BLaER1 treated with 17β-estradiol and CSF1 and Interleukin-3, amounts not matched to agents 10 nM and 100 nM (cell line): Measurements from ENCODE around the gene PHACTR3.

Experiments
- H3K27ac ChIP-seq, 11 experiments: shearing (Covaris generic); formaldehyde crosslinking; 2 replicates each; pipeline ENCODE4 v1.8.1; 2022
- H3K27me3 ChIP-seq, 11 experiments: shearing (Covaris generic); formaldehyde crosslinking; 2 replicates each; pipeline ENCODE4 v1.8.1; 2022
- H3K36me3 ChIP-seq, 11 experiments: shearing (Covaris generic); formaldehyde crosslinking; 2 replicates each; pipeline ENCODE4 v1.8.1; 2022
- H3K4me1 ChIP-seq, 10 experiments: shearing (Covaris generic); formaldehyde crosslinking; 2 replicates each; pipeline ENCODE4 v1.8.1; 2022
- H3K4me2 ChIP-seq, 11 experiments: shearing (Covaris generic); formaldehyde crosslinking; 2 replicates each; pipeline ENCODE4 v1.8.1; 2022
- H3K4me3 ChIP-seq, 10 experiments: shearing (Covaris generic); formaldehyde crosslinking; 2 replicates each; pipeline ENCODE4 v1.8.1; 2022
- H3K9ac ChIP-seq, 11 experiments: shearing (Covaris generic); formaldehyde crosslinking; 2 replicates each; pipeline ENCODE4 v1.8.1; 2022
- H3K9me3 ChIP-seq, 11 experiments: shearing (Covaris generic); formaldehyde crosslinking; replicated peaks in 1 of 11; 2 replicates each; pipeline ENCODE4 v1.8.1; 2022
- H4K20me1 ChIP-seq, 11 experiments: shearing (Covaris generic); formaldehyde crosslinking; 2 replicates each; pipeline ENCODE4 v1.8.1; 2022
- Cebpa-rat ChIP-seq, 11 experiments: shearing (Covaris generic); IDR thresholded peaks; 2 replicates each; pipeline ENCODE4 v1.8.1; 2022

Gene PHACTR3

GRCh38 chr20:59581993-59582679 lies 22.2 kb upstream of the PHACTR3 start:
- peak overlapping the region; percentile 80 to 99 (median 93) for H3K4me2 ChIP-seq

GRCh38 chr20:59583428-59584277 lies 20.7 kb upstream of the PHACTR3 start:
- Histone ChIP-seq H3K36me3 (peaks cover 0 to 66% (median 5%) of the 10 kb centered on the region in 11 experiments; a peak in 6 of 22 replicates), H3K27me3 (peaks cover 0 to 100% (median 0%) of the 10 kb centered on the region in 11 experiments; a peak in 5 of 22 replicates), H3K4me2 (peak overlapping the region; percentile 80 to 99 (median 93))

More at GRCh38 chr20:59581993-59582679, 22.2 kb upstream of the PHACTR3 start:
- peak overlapping the region in 8 of 11 experiments; percentile 46 to 85 (median 83); a peak in 16 of 22 replicates for H3K27ac ChIP-seq
- H3K4me1 ChIP-seq = peaks cover 62 to 98% (median 94%) of the 10 kb centered on the region in 10 experiments
- peaks cover 0 to 100% (median 0%) of the 10 kb centered on the region in 11 experiments; a peak in 5 of 22 replicates for H3K27me3 ChIP-seq
- H3K9ac ChIP-seq = peak overlapping the region in 9 of 11 experiments; percentile 45 to 91 (median 85); a peak in 18 of 22 replicates
- peaks cover 0 to 47% (median 5%) of the 10 kb centered on the region in 11 experiments; a peak in 6 of 22 replicates for H4K20me1 ChIP-seq
- H3K4me3 ChIP-seq = peak overlapping the region in 8 of 10 experiments; percentile 18 to 93 (median 79); a peak in 13 of 20 replicates
- H3K9me3 ChIP-seq = peaks cover 0 to 1% (median 0%) of the 10 kb centered on the region in 11 experiments; a peak in 4 of 22 replicates
- no peak for TF ChIP-seq Cebpa-rat (IDR thresholded peaks at IDR 0.05)
- peaks cover 0 to 56% (median 1%) of the 10 kb centered on the region in 11 experiments; a peak in 6 of 22 replicates for H3K36me3 ChIP-seq

GRCh38 chr20:59584278-59584925 lies 19.9 kb upstream of the PHACTR3 start:
- H3K4me1 ChIP-seq = peaks cover 82 to 100% (median 98%) of the 10 kb centered on the region in 10 experiments
- peak overlapping the region; percentile 80 to 99 (median 93) for H3K4me2 ChIP-seq
- H4K20me1 ChIP-seq = peaks cover 0 to 39% (median 0%) of the 10 kb centered on the region in 11 experiments; a peak in 6 of 22 replicates
- H3K36me3 ChIP-seq = peaks cover 0 to 65% (median 5%) of the 10 kb centered on the region in 11 experiments; a peak in 6 of 22 replicates
- peak overlapping the region in 9 of 11 experiments; percentile 7 to 91 (median 85); a peak in 16 of 22 replicates for H3K9ac ChIP-seq
- peaks cover 0 to 9% (median 0%) of the 10 kb centered on the region in 11 experiments; a peak in 8 of 22 replicates for H3K9me3 ChIP-seq
- peak overlapping the region in 8 of 11 experiments; percentile 77 to 85 (median 83); a peak in 16 of 22 replicates for H3K27ac ChIP-seq
- no peak for TF ChIP-seq Cebpa-rat (IDR thresholded peaks at IDR 0.05)
- peaks cover 0 to 100% (median 0%) of the 10 kb centered on the region in 11 experiments; a peak in 5 of 22 replicates for H3K27me3 ChIP-seq
- H3K4me3 ChIP-seq = peak overlapping the region in 7 of 10 experiments; percentile 56 to 93 (median 79); a peak in 13 of 20 replicates

More at GRCh38 chr20:59583428-59584277, 20.7 kb upstream of the PHACTR3 start:
- Histone ChIP-seq H4K20me1 (peaks cover 0 to 45% (median 5%) of the 10 kb centered on the region in 11 experiments; a peak in 6 of 22 replicates), H3K9me3 (peaks cover 0 to 9% (median 0%) of the 10 kb centered on the region in 11 experiments; a peak in 8 of 22 replicates), H3K27ac (peak overlapping the region in 8 of 11 experiments; percentile 46 to 85 (median 83); a peak in 16 of 22 replicates), H3K4me3 (peak overlapping the region in 8 of 10 experiments; percentile 35 to 93 (median 79); a peak in 17 of 20 replicates), H3K9ac (peak overlapping the region in 10 of 11 experiments; percentile 20 to 91 (median 78); a peak in 19 of 22 replicates), H3K4me1 (peaks cover 76 to 100% (median 98%) of the 10 kb centered on the region in 10 experiments)
- TF ChIP-seq Cebpa-rat (IDR thresholded peaks at IDR 0.05) = no peak

- Histone ChIP-seq H3K4me2 (peak overlapping the region; percentile 80 to 99 (median 93)), H3K4me1 (peaks cover 70 to 97% (median 95%) of the 10 kb centered on the region in 10 experiments), H3K4me3 (peak overlapping the region in 8 of 10 experiments; percentile 11 to 93 (median 79); a peak in 14 of 20 replicates), H3K9ac (peak overlapping the region in 9 of 11 experiments; percentile 2 to 91 (median 85); a peak in 17 of 22 replicates), H3K9me3 (peaks cover 0 to 9% (median 7%) of the 10 kb centered on the region in 11 experiments; a peak in 12 of 22 replicates), H4K20me1 (peaks cover 0 to 29% (median 0%) of the 10 kb centered on the region in 11 experiments; a peak in 4 of 22 replicates), H3K36me3 (peaks cover 0 to 71% (median 5%) of the 10 kb centered on the region in 11 experiments; a peak in 7 of 22 replicates), H3K27me3 (peaks cover 0 to 94% (median 0%) of the 10 kb centered on the region in 11 experiments; a peak in 5 of 22 replicates), H3K27ac (peak overlapping the region in 9 of 11 experiments; percentile 29 to 85 (median 83); a peak in 17 of 22 replicates)
- no peak for TF ChIP-seq Cebpa-rat (IDR thresholded peaks at IDR 0.05)
These were observed 18.5 kb upstream of the PHACTR3 start for GRCh38 chr20:59585714-59586409.

GRCh38 chr20:59586613-59587012 lies 17.7 kb upstream of the PHACTR3 start:
- peaks cover 63 to 97% (median 95%) of the 10 kb centered on the region in 10 experiments for H3K4me1 ChIP-seq
- peaks cover 0 to 23% (median 0%) of the 10 kb centered on the region in 11 experiments; a peak in 3 of 22 replicates for H4K20me1 ChIP-seq
- H3K36me3 ChIP-seq = peaks cover 0 to 72% (median 5%) of the 10 kb centered on the region in 11 experiments; a peak in 10 of 22 replicates
- peaks cover 0 to 88% (median 0%) of the 10 kb centered on the region in 11 experiments; a peak in 5 of 22 replicates for H3K27me3 ChIP-seq
- H3K9ac ChIP-seq = peak overlapping the region in 8 of 11 experiments; percentile 1 to 91 (median 86); a peak in 13 of 22 replicates
- H3K27ac ChIP-seq = peak overlapping the region in 8 of 11 experiments; percentile 77 to 85 (median 83); a peak in 16 of 22 replicates
- peak overlapping the region; percentile 80 to 99 (median 93); a peak in 21 of 22 replicates for H3K4me2 ChIP-seq
- H3K4me3 ChIP-seq = peak overlapping the region in 3 of 10 experiments; percentile 79 to 93 (median 79); a peak in 5 of 20 replicates
- peaks cover 0 to 15% (median 8%) of the 10 kb centered on the region in 11 experiments; a peak in 14 of 22 replicates for H3K9me3 ChIP-seq
- no peak for TF ChIP-seq Cebpa-rat (IDR thresholded peaks at IDR 0.05)

GRCh38 chr20:59587570-59587969 lies 16.8 kb upstream of the PHACTR3 start:
- Histone ChIP-seq H3K9ac (peak overlapping the region in 7 of 11 experiments; percentile 72 to 91 (median 87); a peak in 13 of 22 replicates), H3K27me3 (peaks cover 0 to 79% (median 0%) of the 10 kb centered on the region in 11 experiments; a peak in 5 of 22 replicates), H3K4me1 (peaks cover 53 to 97% (median 94%) of the 10 kb centered on the region in 10 experiments), H4K20me1 (peaks cover 0 to 23% (median 0%) of the 10 kb centered on the region in 11 experiments; a peak in 3 of 22 replicates), H3K9me3 (peaks cover 7 to 24% (median 15%) of the 10 kb centered on the region in 11 experiments; a peak in 21 of 22 replicates), H3K4me2 (peak overlapping the region in 9 of 11 experiments; percentile 92 to 99 (median 93); a peak in 18 of 22 replicates), H3K4me3 (peak overlapping the region in 2 of 10 experiments; percentile 79 to 93; a peak in 4 of 20 replicates), H3K36me3 (peaks cover 0 to 82% (median 15%) of the 10 kb centered on the region in 11 experiments; a peak in 11 of 22 replicates), H3K27ac (peak overlapping the region in 9 of 11 experiments; percentile 66 to 85 (median 83); a peak in 16 of 22 replicates)
- TF ChIP-seq Cebpa-rat (IDR thresholded peaks at IDR 0.05) = no peak
